HG03064 (cell line): ENCODE measurements around the gene PCAT7.
"Not testable (repeated sequence)": the region's sequence is repeated elsewhere in the genome, so short reads cannot be mapped to it uniquely, and the experiment has no call there.

Experiments used
- ATAC-seq: cut with Tn5 transposase; IDR thresholded peaks from one replicate; pipeline ENCODE4 v1.9.1; 2021; ENCODE audit warnings: low read depth; ENCODE audit not compliant: unreplicated experiment

PCAT7 gene

GRCh38 chr9:94560237-94560636 is 5.4 kb downstream of the PCAT7 start:
- ATAC-seq = no peak

GRCh38 chr9:94563548-94563947 is 8.7 kb downstream of the PCAT7 start:
- no peak for ATAC-seq

GRCh38 chr9:94564279-94564678 is 9.4 kb downstream of the PCAT7 start:
- ATAC-seq = not testable (repeated sequence)

- ATAC-seq = no peak
Observed at GRCh38 chr9:94566550-94566949, 11.7 kb downstream of the PCAT7 start.

GRCh38 chr9:94567271-94567670 is 12.4 kb downstream of the PCAT7 start:
- no peak for ATAC-seq

GRCh38 chr9:94568250-94568889 is 13.5 kb downstream of the PCAT7 start:
- ATAC-seq = no peak

GRCh38 chr9:94568972-94569712 is 14.3 kb downstream of the PCAT7 start:
- ATAC-seq = no peak

GRCh38 chr9:94576131-94576530 is 21.2 kb downstream of the PCAT7 start:
- ATAC-seq = no peak

- no peak for ATAC-seq
Observed at GRCh38 chr9:94577036-94577435, 22.2 kb downstream of the PCAT7 start.

GRCh38 chr9:94577571-94577970 is 22.7 kb downstream of the PCAT7 start:
- no peak for ATAC-seq

GRCh38 chr9:94581728-94582127 is 26.8 kb downstream of the PCAT7 start:
- ATAC-seq = no peak

GRCh38 chr9:94584555-94584954 is 29.7 kb downstream of the PCAT7 start:
- no peak for ATAC-seq

- no peak for ATAC-seq
Observed at GRCh38 chr9:94586316-94586715, 31.4 kb downstream of the PCAT7 start.

- ATAC-seq = no peak
Observed at GRCh38 chr9:94586814-94587213, 31.9 kb downstream of the PCAT7 start.

- ATAC-seq = no peak
Observed at GRCh38 chr9:94588681-94589080, 33.8 kb downstream of the PCAT7 start.

GRCh38 chr9:94591046-94591545 is 36.2 kb downstream of the PCAT7 start:
- not testable (repeated sequence) for ATAC-seq

- no peak for ATAC-seq
Observed at GRCh38 chr9:94591876-94592275, 37.0 kb downstream of the PCAT7 start.

- not testable (repeated sequence) for ATAC-seq
Observed at GRCh38 chr9:94592683-94593082, 37.8 kb downstream of the PCAT7 start.

- no peak for ATAC-seq
Observed at GRCh38 chr9:94593459-94594345, 38.8 kb downstream of the PCAT7 start, which contains the start of gene FBP2. FBP2 (minus strand) TSS chr9:94593824; CDS start chr9:94593726, 98 bp downstream.

- no peak for ATAC-seq
Observed at GRCh38 chr9:94599102-94599501, 44.2 kb downstream of the PCAT7 start.

- no peak for ATAC-seq
Observed at GRCh38 chr9:94600258-94600657, 45.4 kb downstream of the PCAT7 start.
